Uterus (tissue), 2 donors: ENCODE measurements around the gene ACBD6.

ENCODE experiments used
- CTCF ChIP-seq, 4 experiments: fragments of 200-600 bp in 2 of 4; fragments of 450-650 bp in 2 of 4; sonication (generic) in 2 of 4; IDR thresholded peaks; one replicate each; pipeline ENCODE4 v1.5.1; 2016 to 2019; ENCODE audit warnings: antibody characterized with exemption in 4 of 4, mild to moderate bottlenecking in 2 of 4, moderate library complexity in 1 of 4
- POLR2A ChIP-seq, 2 donors: fragments of 450-650 bp; IDR thresholded peaks; one replicate each; pipeline ENCODE4 v1.6.1; 2016; ENCODE audit warnings: antibody characterized with exemption in 2 of 2, mild to moderate bottlenecking in 1 of 2, moderate library complexity in 1 of 2

- TF ChIP-seq CTCF (IDR thresholded peaks at IDR 0.05) (no peak), POLR2A (IDR thresholded peaks at IDR 0.05) (no peak)
These were observed 219.3 kb downstream of the ACBD6 start for GRCh38 chr1:180283098-180283497.
